Pons (tissue), 1 donor: Measurements from ENCODE around the gene ACAP2.
"Not testable (repeated sequence)": the region's sequence is repeated elsewhere in the genome, so short reads cannot be mapped to it uniquely, and the experiment has no call there.

Experiments used
- DNase-seq: peaks from one replicate; pipeline ENCODE4 v3.0.0-alpha.2; 2016; ENCODE audit warnings: low spot score

ACAP2 gene

DNA sequence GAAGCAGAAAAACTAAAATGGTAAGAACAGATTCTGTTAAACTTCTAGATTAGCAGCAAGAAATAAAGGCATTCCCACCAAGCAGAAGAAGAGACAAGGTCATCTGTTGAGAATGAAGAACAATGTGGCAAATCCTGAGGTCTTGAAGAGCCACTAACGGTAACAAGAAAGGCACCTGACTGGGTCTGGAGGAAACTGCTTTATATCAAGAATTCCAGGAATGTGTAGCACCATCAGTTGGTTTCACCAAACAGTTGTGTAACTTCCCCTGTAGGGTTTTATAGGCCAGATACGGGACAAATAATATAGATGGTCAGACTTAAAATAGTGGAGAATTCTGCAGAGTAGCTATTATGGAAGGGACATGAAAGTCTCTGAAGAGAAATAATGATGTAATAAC lies 57.3 kb downstream of the ACAP2 start:
- DNase-seq, result no peak

DNA sequence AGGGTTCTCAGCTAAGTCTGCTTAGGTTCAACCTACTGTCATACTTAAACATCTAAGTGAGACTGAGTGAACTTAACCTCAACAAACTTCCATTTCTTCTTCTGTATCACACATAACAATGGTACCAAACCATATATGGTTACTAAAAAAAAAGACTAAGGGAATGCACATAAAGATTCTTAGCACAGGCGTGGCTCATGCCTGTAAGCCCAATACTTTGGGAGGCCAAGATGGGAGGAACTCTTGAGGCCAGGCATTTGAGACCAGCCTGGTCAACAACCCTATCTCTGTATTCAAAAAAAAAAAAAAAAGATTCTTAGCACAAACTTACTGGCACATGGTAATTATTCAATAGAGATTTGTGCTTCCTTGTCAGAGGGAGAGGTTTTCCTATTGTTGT lies 57.9 kb downstream of the ACAP2 start:
- no peak for DNase-seq

GRCh38 chr3:195372220-195372619 lies 70.6 kb downstream of the ACAP2 start:
- no peak for DNase-seq

- DNase-seq, result no peak
Observed at GRCh38 chr3:195366200-195366925, 76.5 kb downstream of the ACAP2 start.

DNA sequence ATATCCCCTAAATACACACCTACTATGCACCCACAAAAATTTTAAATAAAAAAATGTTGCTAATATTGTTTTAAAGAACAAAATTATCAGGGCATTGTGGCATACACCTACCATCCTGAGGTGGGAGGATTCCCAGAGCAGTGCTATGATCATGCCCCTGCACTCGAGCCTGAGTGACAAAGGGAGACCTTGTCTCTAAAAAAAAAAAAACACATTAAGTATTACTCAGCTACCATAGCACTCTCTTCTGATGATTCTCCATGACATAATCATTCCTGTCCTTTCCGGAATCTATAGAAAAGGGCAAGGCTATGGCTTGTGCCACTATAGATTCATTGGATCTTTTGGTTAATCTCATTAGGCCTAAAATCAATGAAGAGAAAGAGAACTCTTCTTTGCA lies 77.4 kb downstream of the ACAP2 start:
- no peak for DNase-seq

DNA sequence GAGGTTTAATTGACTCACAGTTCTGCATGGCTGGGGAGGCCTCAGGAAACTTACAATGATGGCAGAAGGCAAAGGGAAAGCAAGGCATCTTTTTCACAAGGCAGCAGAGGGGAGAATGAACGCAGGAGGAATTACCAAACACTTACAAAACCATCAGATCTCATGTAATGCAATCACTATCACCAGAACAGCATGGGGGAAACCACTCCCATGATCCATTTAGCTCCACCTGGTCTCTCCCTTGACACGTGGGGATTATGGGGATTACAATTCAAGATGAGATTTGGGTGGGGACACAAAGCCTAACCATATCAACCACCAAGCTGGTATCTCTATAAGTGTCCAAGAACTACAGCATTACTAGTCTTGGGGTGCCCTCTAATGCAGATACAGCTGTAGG lies 85.0 kb downstream of the ACAP2 start:
- not testable (repeated sequence) for DNase-seq

- DNase-seq, result peak; percentile 81
Observed at GRCh38 chr3:195356151-195357086, 86.4 kb downstream of the ACAP2 start.

- not testable (repeated sequence) for DNase-seq
Observed at GRCh38 chr3:195354009-195354408, 88.8 kb downstream of the ACAP2 start.

GRCh38 chr3:195352895-195353488 lies 89.8 kb downstream of the ACAP2 start:
- DNase-seq, result no peak

DNA sequence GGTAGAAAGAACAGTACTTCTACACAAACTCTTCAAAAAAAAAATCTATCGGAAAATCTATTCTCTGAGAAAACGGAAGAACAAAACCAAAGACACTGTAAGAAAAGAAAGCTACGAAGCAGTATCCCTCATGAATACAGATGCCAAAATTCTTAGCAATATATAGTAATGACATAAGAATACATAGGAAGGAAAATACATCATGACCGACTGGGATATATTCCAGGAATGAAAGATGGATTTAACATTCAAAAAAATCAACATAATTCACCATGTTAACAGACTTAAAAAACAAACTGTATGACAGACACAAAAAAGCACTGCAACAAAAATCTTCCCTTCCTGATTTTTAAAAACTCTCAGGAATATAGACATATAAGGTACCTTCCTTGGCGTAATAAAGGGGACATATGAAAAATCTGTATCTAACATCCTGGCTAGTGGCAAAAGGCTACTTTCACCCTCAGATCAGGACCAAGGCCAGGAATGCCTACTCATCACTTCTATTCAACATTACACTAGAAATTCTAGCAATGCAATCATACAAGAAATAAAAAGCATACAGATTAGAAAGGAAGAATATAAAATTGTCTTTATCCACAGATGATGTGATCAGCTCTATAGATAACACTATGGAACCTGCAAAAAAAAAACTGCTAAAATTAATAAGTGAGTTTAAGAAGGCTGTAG lies 94.2 kb downstream of the ACAP2 start:
- DNase-seq, result no peak

- no peak for DNase-seq
Observed at GRCh38 chr3:195337747-195338146, 105.1 kb downstream of the ACAP2 start.

DNA sequence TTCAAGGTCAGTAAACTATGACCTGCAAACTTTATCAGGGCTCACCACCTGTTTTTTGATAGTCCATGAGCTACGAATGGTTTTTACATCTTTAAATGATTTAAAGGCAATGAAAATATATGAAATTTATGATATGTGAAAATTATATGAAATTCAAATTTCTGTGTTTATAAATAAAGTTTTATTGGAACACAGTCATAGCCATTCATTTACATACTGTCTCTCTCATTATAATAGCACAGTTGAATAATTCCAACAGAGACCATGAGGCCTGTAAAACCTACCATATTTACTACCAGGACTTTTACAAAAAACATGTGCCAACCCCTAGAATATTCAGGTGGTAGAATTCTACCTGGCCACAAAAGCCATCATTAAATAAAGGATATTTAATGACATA lies 107.9 kb downstream of the ACAP2 start:
- no peak for DNase-seq

- no peak for DNase-seq
Observed at GRCh38 chr3:195319060-195319459, 123.8 kb downstream of the ACAP2 start.

GRCh38 chr3:195312714-195313113 lies 130.1 kb downstream of the ACAP2 start:
- DNase-seq, result no peak

- no peak for DNase-seq
Observed at GRCh38 chr3:195307711-195308110, 135.1 kb downstream of the ACAP2 start.

DNA sequence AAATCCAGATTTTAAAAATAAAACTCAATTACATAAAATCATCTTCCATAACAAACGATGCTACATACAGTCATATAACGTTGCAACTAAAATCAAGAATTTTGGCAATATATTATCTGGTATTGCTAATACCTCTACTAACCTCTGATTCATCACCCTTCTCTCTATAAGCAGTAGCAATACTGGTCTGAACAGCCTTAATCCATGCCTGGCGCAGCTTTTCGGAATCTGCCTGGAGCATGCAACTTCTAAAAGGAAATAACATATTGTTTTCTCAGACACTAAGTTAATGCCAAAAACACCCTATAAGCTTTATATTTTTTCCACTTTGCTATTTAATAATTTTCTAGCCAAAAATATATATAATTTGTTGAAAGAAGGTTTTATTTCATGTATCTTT lies 136.5 kb downstream of the ACAP2 start:
- no peak for DNase-seq

DNA sequence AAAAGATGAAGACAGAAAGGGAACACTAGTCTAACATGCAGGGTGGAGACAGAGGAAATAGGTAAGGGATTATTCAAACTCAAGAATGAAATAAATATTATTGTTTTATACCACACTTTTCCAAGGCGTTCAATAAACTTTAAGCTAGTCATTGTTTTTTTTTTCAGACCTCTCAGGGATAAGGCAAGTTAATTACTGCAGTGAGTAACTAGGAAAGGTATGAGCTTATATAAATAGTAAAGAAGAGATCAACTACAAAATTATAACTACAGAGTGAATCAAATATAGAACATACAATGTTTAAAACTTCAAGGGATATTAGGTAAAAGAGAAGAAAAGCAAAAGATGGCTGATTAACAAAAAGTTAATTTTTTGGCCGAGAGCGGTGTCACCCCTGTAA lies 140.4 kb downstream of the ACAP2 start:
- no peak for DNase-seq

DNA sequence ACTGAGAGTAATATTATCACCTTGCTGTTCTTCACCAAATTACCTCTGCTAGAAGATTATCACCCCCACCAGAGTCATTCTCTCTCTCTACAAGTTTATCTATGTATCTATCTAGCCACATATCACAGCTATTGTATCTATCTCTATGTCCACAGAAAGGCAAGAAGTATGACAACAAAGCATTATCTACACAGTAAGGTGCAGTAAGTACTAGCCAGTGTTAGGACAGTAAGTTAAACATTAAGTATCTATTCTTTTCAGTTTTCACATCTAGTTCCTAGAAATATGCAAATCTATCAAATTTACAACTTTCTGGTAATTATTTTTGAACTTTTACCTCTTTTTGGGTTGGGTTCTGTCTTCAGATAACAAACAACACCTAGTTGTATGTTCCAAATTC lies 145.4 kb downstream of the ACAP2 start:
- no peak for DNase-seq

DNA sequence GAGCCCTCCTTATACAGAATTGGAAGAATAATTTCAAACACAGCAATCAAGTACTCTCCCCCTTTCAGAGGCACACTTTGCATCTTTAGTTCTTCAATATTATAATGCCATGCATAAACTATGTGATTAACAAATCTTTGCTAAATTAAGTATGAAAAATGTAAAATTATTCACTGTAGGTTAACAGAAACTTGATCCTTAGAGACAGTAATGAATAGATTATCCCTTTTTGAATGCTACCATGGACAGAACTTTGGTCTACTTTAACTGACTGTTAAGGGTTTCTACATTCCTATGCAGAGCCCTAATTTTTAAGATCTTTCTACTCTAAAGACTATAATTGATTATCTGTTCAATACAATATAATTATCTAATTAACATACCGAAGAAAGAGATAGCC lies 146.2 kb downstream of the ACAP2 start:
- no peak for DNase-seq

DNA sequence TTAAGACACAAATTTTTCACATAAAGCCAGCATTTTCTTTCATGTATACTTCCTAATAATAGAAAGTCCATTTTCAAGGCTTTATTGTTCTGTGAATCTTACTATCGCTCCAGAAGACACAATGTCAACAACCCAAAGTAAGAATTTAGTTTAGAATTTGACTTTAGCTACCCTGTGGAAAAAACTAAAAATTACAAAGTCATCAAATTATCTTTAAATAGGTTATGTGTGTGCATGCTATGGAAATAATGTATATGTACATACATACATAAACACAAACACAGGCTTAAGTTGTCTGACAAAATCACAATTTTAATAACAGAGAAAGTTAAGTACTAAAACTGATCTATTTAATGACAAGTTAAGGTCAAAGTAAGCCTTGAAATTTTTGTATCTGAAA lies 151.7 kb downstream of the ACAP2 start:
- DNase-seq, result no peak

- DNase-seq, result not testable (repeated sequence)
Observed at GRCh38 chr3:195290643-195291042, 152.2 kb downstream of the ACAP2 start.
